HCT116 (cell line): Measurements from ENCODE around the gene ARHGEF3. TPM values are rescaled to one million over a fixed set of nuclear protein-coding genes. Genes with fewer than 3 reads are reported as not detected.

Experiments
- ATAC-seq: fragments of 200-7000 bp; cut with Tn5 transposase; 2 replicates; pipeline ENCODE4 v1.9.1; 2020; ENCODE audit warnings: mild to moderate bottlenecking, moderate library complexity
- BruUV-seq: library from RNA; stranded (reverse); fragments of 400-500 nt; replicated peaks from 2 replicates; lab custom pipeline; 2021; lab: Mats Ljungman, UMichigan
- CTCF ChIA-PET: fragments of 300-600 bp; sonication (Branson Sonifier 250); formaldehyde crosslinking; loops from one replicate; lab custom pipeline; 2021; ENCODE audit warnings: antibody characterized with exemption; lab: Charles Lee
- POLR2A ChIA-PET: fragments of 300-600, 350-600 bp; sonication (Branson Sonifier 250); formaldehyde crosslinking; loops from one replicate; lab custom pipeline; 2021; ENCODE audit warnings: antibody characterized with exemption; lab: Charles Lee
- RAD21 ChIA-PET, 2 experiments: fragments of 300-600 bp; sonication (Branson Sonifier 250); formaldehyde crosslinking; loops; one replicate each; lab custom pipeline; 2023; ENCODE audit warnings: low total read pairs in 2 of 2; ENCODE audit not compliant: uncharacterized antibody in 2 of 2, unreplicated experiment in 2 of 2, low non-redundant PET in 1 of 2; lab: Charles Lee
- DNase-seq: peaks from one replicate; pipeline ENCODE4 v3.0.0-alpha.2; 2010; ENCODE audit warnings: low read depth, low spot score
- H2AFZ ChIP-seq: fragments of 200-600 bp; shearing (Covaris generic), sonication (generic); 2 replicates; pipeline ENCODE4 v1.6.1; 2017; ENCODE audit warnings: low read depth, mixed run types, mixed read lengths, antibody characterized with exemption, low read length; ENCODE audit not compliant: poor library complexity, severe bottlenecking
- H3K27ac ChIP-seq: 2 replicates; pipeline ENCODE4 v1.5.1; 2012; ENCODE audit warnings: low read depth, low read length
- H3K27me3 ChIP-seq: fragments of 200-600 bp; sonication (generic); 2 replicates; pipeline ENCODE4 v1.6.1; 2016; ENCODE audit warnings: mixed run types, low read length, mixed read lengths; ENCODE audit not compliant: insufficient read depth
- H3K36me3 ChIP-seq, 2 experiments: fragments of 200-500 bp in 1 of 2; fragments of 200-600 bp in 1 of 2; sonication (Bioruptor generic) in 1 of 2; sonication (generic) in 1 of 2; 2 replicates each; pipeline versions ENCODE4 v1.5.1 to v1.6.1; 2014 to 2016; ENCODE audit warnings: low read length in 2 of 2, inconsistent platforms in 1 of 2, mixed read lengths in 1 of 2, mixed run types in 1 of 2; ENCODE audit not compliant: insufficient read depth in 2 of 2, control insufficient read depth in 1 of 2
- H3K4me1 ChIP-seq, 2 experiments: fragments of 200-600 bp in 1 of 2; sonication (generic) in 1 of 2; 2 replicates each; pipeline versions ENCODE4 v1.5.1 to v1.6.1; 2012 to 2017; ENCODE audit warnings: low read length in 2 of 2, inconsistent platforms in 1 of 2, mild to moderate bottlenecking in 1 of 2, mixed read lengths in 1 of 2, mixed run types in 1 of 2, moderate library complexity in 1 of 2; ENCODE audit not compliant: insufficient read depth in 2 of 2, control insufficient read depth in 1 of 2
- H3K4me2 ChIP-seq: fragments of 200-600 bp; sonication (generic); 2 replicates; pipeline ENCODE4 v1.6.1; 2017; ENCODE audit warnings: mixed run types, low read length, mixed read lengths
- H3K4me3 ChIP-seq, 2 experiments: fragments of 200-600 bp in 1 of 2; sonication (generic) in 1 of 2; replicated peaks in 1 of 2; 2 replicates each; pipeline ENCODE4 v1.5.1; 2011 to 2016; ENCODE audit warnings: low read length in 2 of 2, control low read depth in 1 of 2, low read depth in 1 of 2, mild to moderate bottlenecking in 1 of 2, mixed read lengths in 1 of 2, mixed run types in 1 of 2
- H3K79me2 ChIP-seq: fragments of 200-600 bp; sonication (generic); 2 replicates; pipeline ENCODE4 v1.6.1; 2017; ENCODE audit warnings: mild to moderate bottlenecking, mixed run types, low read length, moderate library complexity, mixed read lengths; ENCODE audit not compliant: insufficient read depth
- H3K9ac ChIP-seq: fragments of 200-600 bp; sonication (generic); 2 replicates; pipeline ENCODE4 v1.6.1; 2016; ENCODE audit warnings: low read length, mixed read lengths
- H3K9me2 ChIP-seq: fragments of 200-600 bp; sonication (generic), shearing (Covaris generic); 2 replicates; pipeline ENCODE4 v1.6.1; 2017; ENCODE audit warnings: mixed run types, mild to moderate bottlenecking, moderate library complexity; ENCODE audit not compliant: insufficient read depth
- H3K9me3 ChIP-seq, 2 experiments: fragments of 200-500 bp in 1 of 2; fragments of 200-600 bp in 1 of 2; sonication (Bioruptor generic) in 1 of 2; sonication (generic) in 1 of 2; 2 replicates each; pipeline ENCODE4 v1.6.1; 2014 to 2017; ENCODE audit warnings: low read length in 2 of 2, mixed read lengths in 2 of 2, inconsistent platforms in 1 of 2, low read depth in 1 of 2, mild to moderate bottlenecking in 1 of 2, mixed run types in 1 of 2, moderate library complexity in 1 of 2; ENCODE audit not compliant: control insufficient read depth in 1 of 2, insufficient read depth in 1 of 2
- H4K20me1 ChIP-seq: fragments of 200-600 bp; sonication (generic), shearing (Covaris generic); 2 replicates; pipeline ENCODE4 v1.6.1; 2017; ENCODE audit warnings: mixed run types, mild to moderate bottlenecking, moderate library complexity; ENCODE audit not compliant: insufficient read depth
- CBX3 ChIP-seq: IDR thresholded peaks from 2 replicates; pipeline ENCODE4 v1.6.1; 2012; ENCODE audit warnings: low read depth
- EGR1 ChIP-seq: IDR thresholded peaks from 2 replicates; pipeline ENCODE4 v1.6.1; 2012; ENCODE audit warnings: low read depth
- EZH2 ChIP-seq: fragments of 200-600 bp; sonication (generic); IDR thresholded peaks from 2 replicates; pipeline ENCODE4 v1.6.1; 2017; ENCODE audit warnings: antibody characterized with exemption, mixed run types
- EZH2phosphoT487 ChIP-seq: fragments of 200-600 bp; IDR thresholded peaks from 2 replicates; pipeline ENCODE4 v1.6.1; 2018; ENCODE audit warnings: antibody characterized with exemption, borderline replicate concordance
- JUND ChIP-seq: IDR thresholded peaks from 2 replicates; pipeline ENCODE4 v1.6.1; 2012
- POLR2AphosphoS5 ChIP-seq: IDR thresholded peaks from 2 replicates; pipeline ENCODE4 v1.6.1; 2011; ENCODE audit warnings: mild to moderate bottlenecking, low read depth, low read length, moderate library complexity
- RAD21 ChIP-seq: IDR thresholded peaks from 2 replicates; pipeline ENCODE4 v1.6.1; 2012; ENCODE audit warnings: low read depth, mild to moderate bottlenecking
- SIN3A ChIP-seq: IDR thresholded peaks from 2 replicates; pipeline ENCODE4 v1.6.1; 2012; ENCODE audit warnings: low read depth
- SRF ChIP-seq: IDR thresholded peaks from 2 replicates; pipeline ENCODE4 v1.6.1; 2012; ENCODE audit warnings: low read depth
- ZBTB33 ChIP-seq: IDR thresholded peaks from 2 replicates; pipeline ENCODE4 v1.6.1; 2011; ENCODE audit warnings: mild to moderate bottlenecking, low read length, moderate library complexity; ENCODE audit not compliant: insufficient replicate concordance; ENCODE audit errors: extremely low read depth
- intact Hi-C: fragments of 100-400 bp; cut with micrococcal nuclease; formaldehyde crosslinking; loops from 2 replicates; pipeline ENCODE4 v1.10.0; 2022
- total RNA-seq: library from RNA; stranded (reverse); gene quantifications from one replicate; pipeline ENCODE4 v1.2.1, GENCODE V29; 2021; ENCODE audit not compliant: unreplicated experiment
- TF ChIP-seq, protein P1 (sequence below), 3 experiments: fragments of 200-600 bp in 1 of 3; sonication (generic) in 1 of 3; IDR thresholded peaks in 2 of 3; conservative IDR thresholded peaks in 1 of 3; 2 replicates each; pipeline ENCODE4 v1.5.1; 2012 to 2017; ENCODE audit warnings: low read depth in 2 of 3, low read length in 2 of 3, antibody characterized with exemption in 1 of 3, borderline replicate concordance in 1 of 3, control low read depth in 1 of 3, mild to moderate bottlenecking in 1 of 3, mixed read lengths in 1 of 3, mixed run types in 1 of 3, moderate library complexity in 1 of 3; ENCODE audit not compliant: insufficient read depth in 1 of 3
- TF ChIP-seq, protein P2 (sequence below): IDR thresholded peaks from 2 replicates; pipeline ENCODE4 v1.6.1; 2012

The ARHGEF3 gene
- total RNA-seq, 1 experiment from 2014 or later: 18.1 TPM

GRCh38 chr3:56800130-56800831 lies 1.5 kb downstream of the ARHGEF3 start:
- TF ChIP-seq EZH2 (no peak), EZH2phosphoT487 (no peak), JUND (no peak), EGR1 (no peak), POLR2AphosphoS5 (no peak)
- TF ChIP-seq, all 23 proteins: peak for 0
- Histone ChIP-seq H3K4me3 (no peak overlapping the region), H3K27ac (no peak overlapping the region), H3K79me2 (no peaks in the 10 kb centered on the region), H2AFZ (no peak overlapping the region), H3K4me1 (peaks cover 16 to 27% of the 10 kb centered on the region in 2 experiments), H3K27me3 (no peaks in the 10 kb centered on the region), H3K36me3 (no peaks in the 10 kb centered on the region), H3K9ac (no peak overlapping the region), H3K9me3 (no peaks in the 10 kb centered on the region), H3K4me2 (peak overlapping the region; percentile 91), H4K20me1 (no peaks in the 10 kb centered on the region), H3K9me2 (no peaks in the 10 kb centered on the region)
- ChIA-PET RAD21 (interaction anchor here (0.5 to 1.8 kb wide), 5 partner anchors 98 to 189 kb away, joined by 3 to 5 read pairs (median 5); no protein-coding TSS in a partner anchor), POLR2A (interaction anchor here (1.5 to 2.0 kb wide), 2 partner anchors 11 to 427 kb away, joined by 3 to 5 read pairs; partner anchors contain the start of gene APPL1), CTCF (interaction anchor here (0.6 to 3.2 kb wide), 19 partner anchors 8 to 189 kb away, joined by 3 to 29 read pairs (median 5); no protein-coding TSS in a partner anchor)
- BruUV-seq: TSS peak; percentile 31
- intact Hi-C loops: no loop called here
- no peak for DNase-seq
- ATAC-seq: no peak

DNA sequence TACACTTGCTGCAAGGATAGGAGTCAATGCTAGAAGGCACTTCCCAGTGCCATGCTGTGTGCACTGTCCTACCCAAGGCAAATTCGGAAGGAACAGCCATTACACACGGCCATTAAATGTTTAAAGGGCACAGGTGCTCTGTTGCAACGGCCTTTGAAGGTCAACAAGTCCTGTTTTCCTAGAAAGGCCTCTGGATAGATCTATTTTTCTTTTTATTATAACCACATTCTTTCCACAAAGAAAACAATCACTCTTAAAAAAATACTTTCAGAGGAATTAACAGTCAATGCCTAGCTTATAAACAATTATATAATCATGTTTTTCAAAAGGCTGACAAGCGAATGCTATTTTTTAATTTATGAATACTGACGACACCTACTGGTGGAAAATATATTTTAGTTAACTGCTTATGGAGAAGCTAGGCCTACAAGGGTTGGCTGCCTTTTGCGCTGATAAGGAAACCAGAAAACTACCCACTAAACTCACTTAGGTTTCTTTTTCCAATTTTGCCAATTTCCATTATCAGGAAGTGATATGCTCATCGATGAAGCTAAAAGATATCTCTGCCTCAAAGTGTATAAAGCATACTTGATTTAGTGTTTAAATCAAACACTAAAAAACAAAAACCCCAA lies 2.4 kb downstream of the ARHGEF3 start:
- H3K27me3 ChIP-seq: no peaks in the 10 kb centered on the region
- RAD21 ChIA-PET: interaction anchor here (0.5 to 1.5 kb wide), 3 partner anchors 97 to 190 kb away, joined by 3 to 5 read pairs (median 5); no protein-coding TSS in a partner anchor
- TF ChIP-seq ZBTB33 (no peak), SIN3A (no peak), RAD21 (peak; percentile 58), SRF (no peak), CBX3 (no peak), POLR2AphosphoS5 (no peak), EGR1 (no peak), EZH2 (no peak), EZH2phosphoT487 (no peak)
- TF ChIP-seq, protein P1, sequence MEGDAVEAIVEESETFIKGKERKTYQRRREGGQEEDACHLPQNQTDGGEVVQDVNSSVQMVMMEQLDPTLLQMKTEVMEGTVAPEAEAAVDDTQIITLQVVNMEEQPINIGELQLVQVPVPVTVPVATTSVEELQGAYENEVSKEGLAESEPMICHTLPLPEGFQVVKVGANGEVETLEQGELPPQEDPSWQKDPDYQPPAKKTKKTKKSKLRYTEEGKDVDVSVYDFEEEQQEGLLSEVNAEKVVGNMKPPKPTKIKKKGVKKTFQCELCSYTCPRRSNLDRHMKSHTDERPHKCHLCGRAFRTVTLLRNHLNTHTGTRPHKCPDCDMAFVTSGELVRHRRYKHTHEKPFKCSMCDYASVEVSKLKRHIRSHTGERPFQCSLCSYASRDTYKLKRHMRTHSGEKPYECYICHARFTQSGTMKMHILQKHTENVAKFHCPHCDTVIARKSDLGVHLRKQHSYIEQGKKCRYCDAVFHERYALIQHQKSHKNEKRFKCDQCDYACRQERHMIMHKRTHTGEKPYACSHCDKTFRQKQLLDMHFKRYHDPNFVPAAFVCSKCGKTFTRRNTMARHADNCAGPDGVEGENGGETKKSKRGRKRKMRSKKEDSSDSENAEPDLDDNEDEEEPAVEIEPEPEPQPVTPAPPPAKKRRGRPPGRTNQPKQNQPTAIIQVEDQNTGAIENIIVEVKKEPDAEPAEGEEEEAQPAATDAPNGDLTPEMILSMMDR (IDR thresholded peaks at IDR 0.05 in 2 of 3, conservative IDR thresholded peaks at IDR 0.05 in 1 of 3; ENCODE audit: borderline replicate concordance in 1 of 3, insufficient read depth in 1 of 3, low read depth in 2 of 3, low read length in 2 of 3): peak; percentile 33 to 73 (median 56); a peak in 5 of 6 replicates
- TF ChIP-seq, protein P2, sequence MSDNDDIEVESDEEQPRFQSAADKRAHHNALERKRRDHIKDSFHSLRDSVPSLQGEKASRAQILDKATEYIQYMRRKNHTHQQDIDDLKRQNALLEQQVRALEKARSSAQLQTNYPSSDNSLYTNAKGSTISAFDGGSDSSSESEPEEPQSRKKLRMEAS: no peak
- H3K79me2 ChIP-seq: no peaks in the 10 kb centered on the region
- H3K4me1 ChIP-seq: peaks cover 18 to 27% of the 10 kb centered on the region in 2 experiments
- no peaks in the 10 kb centered on the region for H4K20me1 ChIP-seq
- intact Hi-C loops: loop anchor here (2.0 kb wide), 1 partner anchor 97 kb away; no protein-coding TSS in a partner anchor
- CTCF ChIA-PET: interaction anchor here (0.6 to 3.2 kb wide), 19 partner anchors 9 to 190 kb away, joined by 3 to 29 read pairs (median 5); no protein-coding TSS in a partner anchor
- no peaks in the 10 kb centered on the region for H3K9me3 ChIP-seq
- no peak overlapping the region for H3K4me3 ChIP-seq
- no peak overlapping the region for H3K4me2 ChIP-seq
- H3K36me3 ChIP-seq: no peaks in the 10 kb centered on the region
- ATAC-seq (no peak), DNase-seq (peak; percentile 49)
- no TSS peak for BruUV-seq
- POLR2A ChIA-PET: interaction anchor here (1.5 to 2.0 kb wide), 2 partner anchors 10 to 428 kb away, joined by 3 to 5 read pairs; partner anchors contain the start of gene APPL1
- H2AFZ ChIP-seq: no peak overlapping the region
- no peak overlapping the region for H3K9ac ChIP-seq
- no peaks in the 10 kb centered on the region for H3K9me2 ChIP-seq
- no peak overlapping the region for H3K27ac ChIP-seq
